Limb (tissue), 2 donors: Measurements from ENCODE around the gene KMT2D.

Experiments
- DNase-seq, 2 donors: peaks; one replicate each; pipeline ENCODE4 v3.0.0-alpha.2; 2016; ENCODE audit errors: extremely low spot score in 2 of 2

The KMT2D gene

GRCh38 chr12:49020441-49020840 lies 40.2 kb downstream of the KMT2D start:
- DNase-seq: no peak

- no peak for DNase-seq
Measured at GRCh38 chr12:49019443-49020324, 40.9 kb downstream of the KMT2D start.

DNA sequence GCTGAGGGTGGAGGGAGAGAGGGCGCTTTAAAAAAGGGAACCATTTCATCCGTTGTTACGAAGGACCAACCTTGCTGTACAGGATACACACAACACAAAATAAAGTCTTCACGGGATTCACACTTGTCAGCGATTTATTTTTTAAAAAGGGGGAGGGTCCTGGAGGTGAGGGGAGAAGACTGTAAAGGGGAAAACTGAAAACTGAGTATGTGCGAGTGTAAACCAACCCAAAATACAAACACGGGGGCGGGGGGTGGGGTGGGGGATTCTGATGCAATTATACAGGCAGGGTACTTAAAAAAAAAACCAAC lies 41.5 kb downstream of the KMT2D start:
- no peak for DNase-seq

DNA sequence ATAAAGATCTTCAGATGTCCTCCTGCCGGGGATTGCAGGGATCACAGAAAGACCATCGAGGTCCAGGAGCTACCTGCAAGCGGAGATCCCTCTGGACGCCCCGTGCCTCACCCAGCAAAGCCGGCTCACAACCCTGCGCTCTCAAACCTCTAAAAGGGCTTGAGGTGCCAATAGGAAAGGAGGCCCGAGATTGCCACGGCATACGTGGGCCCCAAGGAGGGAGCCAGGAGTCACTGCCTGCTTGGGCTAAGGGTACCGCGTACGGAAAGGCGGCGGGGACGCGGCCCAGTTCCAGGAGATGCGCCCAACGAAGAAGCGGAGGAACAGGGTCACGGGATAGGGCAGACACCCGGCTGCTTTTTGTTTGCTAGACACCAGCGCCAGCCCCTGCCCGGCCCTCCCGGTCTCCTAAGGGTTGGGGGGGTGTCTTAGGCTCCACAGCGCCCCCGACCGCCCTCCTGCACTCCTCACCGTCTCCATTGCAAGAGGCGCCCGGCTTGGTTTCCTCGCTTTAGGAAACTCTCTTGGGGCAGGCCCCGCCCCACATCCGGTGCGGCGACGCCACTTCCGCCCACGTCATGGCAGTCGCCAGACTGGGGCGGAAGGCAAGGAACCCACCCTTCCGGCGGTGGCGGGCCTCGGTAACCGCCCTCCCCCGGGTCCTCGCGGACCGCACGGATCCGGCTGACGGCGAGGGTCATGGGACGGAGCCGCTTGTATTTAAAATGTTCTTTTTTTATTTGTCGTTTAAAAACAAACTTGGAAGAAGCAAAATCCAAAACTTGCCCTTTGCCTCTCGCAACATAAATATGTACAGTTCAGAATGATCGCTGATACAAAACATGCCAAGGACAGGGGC lies 42.1 kb downstream of the KMT2D start, which contains the start of gene PRKAG1:
Gene PRKAG1, minus strand, starts transcription at position 516 of the 859 bp plus-strand sequence. Its CDS starts 36 bp downstream, at position 480.
- peak; percentile 98 for DNase-seq

GRCh38 chr12:49017891-49018260 lies 42.7 kb downstream of the KMT2D start:
- DNase-seq: peak in 1 of 2 donors; percentile 56

GRCh38 chr12:49015196-49015595 lies 45.4 kb downstream of the KMT2D start:
- DNase-seq: no peak

- DNase-seq: no peak
Measured at GRCh38 chr12:49014547-49014946, 46.0 kb downstream of the KMT2D start.

GRCh38 chr12:49013428-49013827 lies 47.2 kb downstream of the KMT2D start:
- no peak for DNase-seq

- DNase-seq: no peak
Measured at GRCh38 chr12:49012739-49013138, 47.9 kb downstream of the KMT2D start.
